Lower leg skin (tissue), 4 donors: ENCODE data around the gene MTA3. TPM values are rescaled to one million over a fixed set of nuclear protein-coding genes. Genes with fewer than 3 reads are reported as not detected.

Experiments used
- DNase-seq, 2 donors: peaks; one replicate each; pipeline ENCODE4 v3.0.0-alpha.2; 2019; ENCODE audit warnings: low spot score in 2 of 2
- H3K4me3 ChIP-seq: fragments of 200-600 bp; sonication (generic); 2 replicates; pipeline ENCODE4 v1.5.1; 2017; ENCODE audit warnings: mild to moderate bottlenecking, low read depth; ENCODE audit not compliant: poor library complexity, severe bottlenecking
- POLR2A ChIP-seq, 2 donors: fragments of 450-650 bp; IDR thresholded peaks; one replicate each; pipeline ENCODE4 v1.6.1; 2016 to 2017; ENCODE audit warnings: antibody characterized with exemption in 2 of 2, mild to moderate bottlenecking in 1 of 2, moderate library complexity in 1 of 2
- WGBS, 2 donors: methylation state at CpG; one replicate each; pipeline ENCODE4 v1.1.5; 2018; 5-methylcytosine and 5-hydroxymethylcytosine counted together
- intact Hi-C: fragments of 100-400 bp; cut with DNase I; formaldehyde crosslinking; loops from one replicate; pipeline ENCODE4 v1.15.0; 2023; ENCODE audit warnings: low total_unique reads
- total RNA-seq, 4 donors: library from RNA; depleted of rRNA; stranded (reverse); fragments of >200 nt; gene quantifications; one replicate each; pipeline ENCODE4 v1.1.0, GENCODE V29; 2016
- TF ChIP-seq, protein P1 (sequence below), 3 donors: fragments of 450-650 bp; IDR thresholded peaks; one replicate each; pipeline ENCODE4 v1.5.1; 2016; ENCODE audit warnings: antibody characterized with exemption in 3 of 3, mild to moderate bottlenecking in 3 of 3, moderate library complexity in 2 of 3

Gene MTA3
- total RNA-seq, 4 donors from 2014 or later, result 32.9 to 50.4 (median 35.9) TPM

DNA sequence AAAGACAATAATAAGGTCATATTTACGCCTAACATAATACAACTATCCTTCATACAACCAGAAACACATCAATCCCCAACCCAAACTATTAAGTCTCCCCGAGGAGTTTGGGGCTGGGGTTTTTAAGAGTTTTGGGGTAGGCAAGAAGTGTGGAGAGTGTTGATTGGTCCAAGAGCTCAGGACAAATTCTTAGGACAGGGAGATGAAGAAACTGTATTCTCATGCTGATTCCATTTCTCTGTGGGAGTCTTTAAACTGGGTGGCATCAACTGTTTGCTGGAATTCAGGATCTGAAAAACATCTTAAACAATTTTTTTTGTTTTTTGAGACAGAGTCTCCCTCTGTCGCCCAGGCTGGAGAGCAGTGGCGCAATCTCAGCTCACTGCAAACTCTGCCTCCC lies 25.6 kb upstream of the MTA3 start:
- H3K4me3 ChIP-seq, result no peak overlapping the region
- TF ChIP-seq POLR2A (IDR thresholded peaks at IDR 0.05), result no peak
- TF ChIP-seq, protein P1, sequence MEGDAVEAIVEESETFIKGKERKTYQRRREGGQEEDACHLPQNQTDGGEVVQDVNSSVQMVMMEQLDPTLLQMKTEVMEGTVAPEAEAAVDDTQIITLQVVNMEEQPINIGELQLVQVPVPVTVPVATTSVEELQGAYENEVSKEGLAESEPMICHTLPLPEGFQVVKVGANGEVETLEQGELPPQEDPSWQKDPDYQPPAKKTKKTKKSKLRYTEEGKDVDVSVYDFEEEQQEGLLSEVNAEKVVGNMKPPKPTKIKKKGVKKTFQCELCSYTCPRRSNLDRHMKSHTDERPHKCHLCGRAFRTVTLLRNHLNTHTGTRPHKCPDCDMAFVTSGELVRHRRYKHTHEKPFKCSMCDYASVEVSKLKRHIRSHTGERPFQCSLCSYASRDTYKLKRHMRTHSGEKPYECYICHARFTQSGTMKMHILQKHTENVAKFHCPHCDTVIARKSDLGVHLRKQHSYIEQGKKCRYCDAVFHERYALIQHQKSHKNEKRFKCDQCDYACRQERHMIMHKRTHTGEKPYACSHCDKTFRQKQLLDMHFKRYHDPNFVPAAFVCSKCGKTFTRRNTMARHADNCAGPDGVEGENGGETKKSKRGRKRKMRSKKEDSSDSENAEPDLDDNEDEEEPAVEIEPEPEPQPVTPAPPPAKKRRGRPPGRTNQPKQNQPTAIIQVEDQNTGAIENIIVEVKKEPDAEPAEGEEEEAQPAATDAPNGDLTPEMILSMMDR (IDR thresholded peaks at IDR 0.05), result no peak
- no peak for DNase-seq
- WGBS, 2 donors, result 87 to 88% methylated on average over 4 of the region's 4 CpGs
- intact Hi-C loops, result no loop called here

DNA sequence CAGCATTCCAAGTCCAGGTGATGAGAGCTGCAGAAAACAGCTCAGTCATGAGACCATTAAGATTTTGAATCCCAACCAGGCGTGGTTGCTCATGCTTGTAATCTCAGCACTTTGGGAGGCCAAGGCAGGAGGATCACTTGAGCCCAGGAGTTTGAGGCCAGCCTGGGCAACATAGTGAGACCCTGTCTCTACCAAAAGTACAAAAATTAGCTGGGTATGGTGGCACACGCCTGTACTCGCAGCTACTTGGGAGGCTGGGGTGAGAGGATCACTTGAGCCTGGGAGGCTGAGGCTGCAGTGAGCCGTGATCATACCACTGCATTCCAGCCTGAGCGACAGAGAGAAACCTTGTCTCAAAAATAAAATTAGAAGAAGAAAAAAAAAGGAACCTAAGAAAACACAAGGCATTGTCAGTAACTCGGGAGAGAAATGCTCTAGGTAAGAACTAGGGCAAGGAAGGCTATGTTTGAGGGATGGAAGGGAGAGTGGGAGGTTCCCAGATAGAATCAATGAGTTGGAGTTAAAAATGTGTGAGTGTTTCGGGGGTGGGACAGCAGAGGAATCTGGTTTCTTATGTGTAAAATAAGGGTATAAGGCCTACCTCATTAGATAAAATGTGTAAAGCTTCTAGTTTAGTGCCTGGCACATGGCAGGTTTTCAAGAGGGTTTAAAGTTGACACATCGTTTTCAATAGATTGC lies 23.3 kb upstream of the MTA3 start:
- H3K4me3 ChIP-seq, result no peak overlapping the region
- TF ChIP-seq, protein P1 (IDR thresholded peaks at IDR 0.05), result no peak
- TF ChIP-seq POLR2A (IDR thresholded peaks at IDR 0.05), result no peak
- intact Hi-C loops, result no loop called here
- DNase-seq, result no peak
- 84 to 85% methylated on average over 8 of the region's 8 CpGs for whole genome bisulfite sequencing, 2 donors

GRCh38 chr2:42545841-42546390 lies 22.5 kb upstream of the MTA3 start:
- intact Hi-C loops, result no loop called here
- no peak overlapping the region for H3K4me3 ChIP-seq
- TF ChIP-seq, protein P1 (IDR thresholded peaks at IDR 0.05), result no peak
- no peak for TF ChIP-seq POLR2A (IDR thresholded peaks at IDR 0.05)
- 34 to 51% methylated on average over 9 of the region's 9 CpGs for WGBS, 2 donors
- DNase-seq, result no peak

DNA sequence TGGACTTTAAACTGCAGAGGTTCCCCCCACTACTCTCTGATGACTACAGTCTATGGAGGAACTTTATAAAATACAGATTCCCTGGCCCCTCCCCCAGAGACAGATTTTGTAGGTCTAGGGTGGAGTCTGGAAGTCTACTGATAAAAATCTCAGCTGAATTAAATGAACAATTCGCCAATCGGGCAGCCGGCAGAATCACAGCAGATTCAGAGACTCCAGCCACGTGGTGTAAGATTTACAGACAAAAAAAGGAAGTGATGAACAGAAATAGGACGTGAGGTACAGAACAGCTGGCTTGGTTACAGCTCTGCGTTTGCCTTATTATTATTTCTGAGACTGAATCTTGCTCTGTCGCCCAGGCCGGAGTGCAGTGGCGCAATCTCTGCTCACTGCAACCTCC lies 21.4 kb upstream of the MTA3 start:
- no peak for TF ChIP-seq POLR2A (IDR thresholded peaks at IDR 0.05)
- TF ChIP-seq, protein P1 (IDR thresholded peaks at IDR 0.05), result no peak
- no peak for DNase-seq
- intact Hi-C loops, result no loop called here

DNA sequence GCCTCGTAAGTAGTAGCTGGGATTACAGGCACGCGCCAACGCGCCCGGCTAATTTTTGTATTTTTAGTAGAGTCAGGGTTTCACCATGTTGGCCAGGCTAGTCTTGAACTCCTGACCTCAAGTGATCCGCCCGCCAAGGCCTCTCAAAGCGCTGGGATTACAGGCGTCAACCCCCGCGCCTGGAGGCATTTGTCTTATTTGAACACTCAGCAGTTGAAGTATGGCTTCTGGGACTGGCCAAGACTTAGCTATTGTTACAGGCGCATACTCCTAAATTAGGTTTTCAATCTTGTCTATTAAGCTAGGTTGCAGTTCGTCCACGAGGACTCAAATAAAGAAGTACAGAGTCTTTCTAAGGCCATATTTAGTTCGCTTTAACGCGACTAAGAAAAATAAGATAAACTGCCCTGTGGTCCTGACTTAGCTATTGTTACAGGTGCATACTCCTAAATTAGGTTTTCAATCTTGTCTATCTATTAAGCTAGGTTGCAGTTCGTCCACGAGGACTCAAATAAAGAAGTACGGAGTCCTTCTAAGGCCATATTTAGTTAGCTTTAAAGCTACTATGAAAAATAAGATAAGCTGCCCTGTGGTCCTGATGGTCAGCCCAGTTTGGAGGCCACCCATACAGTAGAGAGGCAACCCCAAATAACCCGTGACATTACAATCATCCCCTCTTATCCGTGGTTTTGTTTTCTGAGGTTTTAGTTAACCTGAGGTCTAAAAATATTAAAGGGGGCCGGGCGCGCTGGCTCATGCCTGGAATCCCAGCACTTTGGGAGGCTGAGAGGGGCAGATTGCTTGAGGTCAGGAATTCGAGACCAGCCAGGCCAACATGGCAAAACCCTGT lies 20.8 kb upstream of the MTA3 start:
- H3K4me3 ChIP-seq, result no peak overlapping the region
- TF ChIP-seq, protein P1 (IDR thresholded peaks at IDR 0.05), result no peak
- TF ChIP-seq POLR2A (IDR thresholded peaks at IDR 0.05), result no peak
- intact Hi-C loops, result no loop called here
- WGBS, 2 donors, result 92 to 93% methylated on average over 27 of the region's 27 CpGs
- no peak for DNase-seq

More for the DNA sequence above, 21.4 kb upstream of the MTA3 start:
- WGBS, 2 donors, result 45 to 48% methylated on average over 9 of the region's 9 CpGs
- no peak overlapping the region for H3K4me3 ChIP-seq
